Activated naive CD8-positive, alpha-beta T cell treated with anti-CD3 and anti-CD28 coated beads, Interleukin-2, amount 50 U/mL, for 24 hours (primary cell): ENCODE results near the gene PKD1.
A peak's percentile ranks its signal among the peaks of the same experiment; 100 is the strongest.

Experiments used
- ATAC-seq: fragments of 150-1000 bp; cut with Tn5 transposase; one replicate; pipeline ENCODE4 v1.10.0; 2021
- DNase-seq: peaks from one replicate; pipeline ENCODE4 v3.0.0; 2021
- H3K27ac Mint-ChIP-seq: one replicate; pipeline ENCODE4 v1.8.0; 2021; ENCODE audit warnings: mild to moderate bottlenecking, mixed read lengths
- H3K27me3 Mint-ChIP-seq: one replicate; pipeline ENCODE4 v1.8.0; 2021; ENCODE audit warnings: mixed read lengths
- H3K36me3 Mint-ChIP-seq: one replicate; pipeline ENCODE4 v1.8.0; 2021; ENCODE audit warnings: low read depth, mixed read lengths
- H3K4me1 Mint-ChIP-seq: one replicate; pipeline ENCODE4 v1.8.0; 2021; ENCODE audit warnings: mixed read lengths
- H3K4me3 Mint-ChIP-seq: one replicate; pipeline ENCODE4 v1.8.0; 2021; ENCODE audit warnings: mild to moderate bottlenecking, moderate library complexity, mixed read lengths
- H3K9me3 Mint-ChIP-seq: one replicate; pipeline ENCODE4 v1.8.0; 2021; ENCODE audit warnings: mixed read lengths

The PKD1 gene

DNA sequence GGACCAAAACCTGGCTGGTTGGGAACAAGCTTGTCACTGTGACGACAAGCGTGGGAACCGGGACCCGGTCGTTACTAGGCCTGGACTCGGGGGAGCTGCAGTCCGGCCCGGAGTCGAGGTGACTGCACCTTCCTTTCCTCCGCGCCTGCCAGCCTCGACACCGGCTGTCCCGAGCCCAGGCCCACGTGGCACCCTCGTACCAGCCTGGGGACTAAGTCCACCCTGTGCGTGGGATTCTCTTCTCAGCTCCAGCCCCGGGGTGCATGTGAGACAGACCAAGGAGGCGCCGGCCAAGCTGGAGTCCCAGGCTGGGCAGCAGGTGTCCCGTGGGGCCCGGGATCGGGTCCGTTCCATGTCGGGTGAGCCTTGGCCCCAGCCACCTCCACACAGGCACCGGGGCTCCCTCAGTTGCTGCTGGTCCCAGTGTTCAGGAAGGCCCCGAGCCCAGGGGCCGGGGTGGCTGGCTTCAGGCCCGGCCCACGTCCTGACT, 56.3 kb downstream of the PKD1 start:
- Mint-ChIP-seq H3K27me3 (no peaks in the 10 kb centered on the region), H3K36me3 (no peaks in the 10 kb centered on the region), H3K4me1 (no peaks in the 10 kb centered on the region), H3K4me3 (no peak overlapping the region), H3K27ac (no peak overlapping the region), H3K9me3 (no peaks in the 10 kb centered on the region)
- DNase-seq (no peak), ATAC-seq (no peak)

- ATAC-seq (no peak), DNase-seq (no peak)
- no peaks in the 10 kb centered on the region for H3K9me3 Mint-ChIP-seq
- no peak overlapping the region for H3K27ac Mint-ChIP-seq
- no peaks in the 10 kb centered on the region for H3K4me1 Mint-ChIP-seq
- H3K4me3 Mint-ChIP-seq: no peak overlapping the region
- H3K36me3 Mint-ChIP-seq: no peaks in the 10 kb centered on the region
- no peaks in the 10 kb centered on the region for H3K27me3 Mint-ChIP-seq
These were observed 57.0 kb downstream of the PKD1 start for GRCh38 chr16:2078691-2079090.

GRCh38 chr16:2078096-2078495, 57.6 kb downstream of the PKD1 start:
- no peak overlapping the region for H3K27ac Mint-ChIP-seq
- H3K36me3 Mint-ChIP-seq: no peaks in the 10 kb centered on the region
- H3K4me3 Mint-ChIP-seq: no peak overlapping the region
- H3K4me1 Mint-ChIP-seq: no peaks in the 10 kb centered on the region
- H3K27me3 Mint-ChIP-seq: no peaks in the 10 kb centered on the region
- no peak for ATAC-seq
- no peaks in the 10 kb centered on the region for H3K9me3 Mint-ChIP-seq
- no peak for DNase-seq

- Mint-ChIP-seq H3K27me3 (no peaks in the 10 kb centered on the region), H3K4me1 (no peaks in the 10 kb centered on the region), H3K4me3 (no peak overlapping the region), H3K27ac (no peak overlapping the region), H3K36me3 (no peaks in the 10 kb centered on the region), H3K9me3 (no peaks in the 10 kb centered on the region)
- DNase-seq (no peak), ATAC-seq (no peak)
These were observed 58.0 kb downstream of the PKD1 start for GRCh38 chr16:2077696-2078095.

DNA sequence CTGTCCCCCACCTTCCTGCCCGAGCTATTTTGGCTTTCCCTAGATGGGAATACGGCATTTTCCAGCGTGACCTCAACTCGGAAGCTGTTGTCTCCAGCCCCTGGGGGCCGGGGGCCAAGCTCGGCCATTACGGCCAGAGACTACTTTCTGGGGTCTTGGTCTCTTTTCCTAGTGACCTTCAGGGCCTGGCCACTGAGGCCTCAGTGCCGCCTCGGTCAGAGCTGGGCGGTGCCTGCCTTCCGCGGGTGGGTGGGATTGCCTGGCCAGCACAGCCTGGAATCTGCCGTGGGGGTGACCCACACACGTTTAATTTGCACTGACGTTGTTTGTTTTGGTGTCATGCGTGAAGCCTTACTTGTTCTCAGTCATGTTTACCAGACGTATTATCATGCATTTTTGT, 58.7 kb downstream of the PKD1 start:
- no peaks in the 10 kb centered on the region for H3K36me3 Mint-ChIP-seq
- DNase-seq (no peak), ATAC-seq (no peak)
- no peaks in the 10 kb centered on the region for H3K4me1 Mint-ChIP-seq
- no peak overlapping the region for H3K4me3 Mint-ChIP-seq
- no peaks in the 10 kb centered on the region for H3K9me3 Mint-ChIP-seq
- no peaks in the 10 kb centered on the region for H3K27me3 Mint-ChIP-seq
- no peak overlapping the region for H3K27ac Mint-ChIP-seq

GRCh38 chr16:2076072-2076865, 59.4 kb downstream of the PKD1 start:
- no peak overlapping the region for H3K4me3 Mint-ChIP-seq
- H3K36me3 Mint-ChIP-seq: no peaks in the 10 kb centered on the region
- no peak overlapping the region for H3K27ac Mint-ChIP-seq
- no peak for ATAC-seq
- no peak for DNase-seq
- H3K9me3 Mint-ChIP-seq: no peaks in the 10 kb centered on the region
- H3K4me1 Mint-ChIP-seq: no peaks in the 10 kb centered on the region
- no peaks in the 10 kb centered on the region for H3K27me3 Mint-ChIP-seq

- no peaks in the 10 kb centered on the region for H3K36me3 Mint-ChIP-seq
- no peaks in the 10 kb centered on the region for H3K27me3 Mint-ChIP-seq
- no peak overlapping the region for H3K27ac Mint-ChIP-seq
- no peak overlapping the region for H3K4me3 Mint-ChIP-seq
- no peaks in the 10 kb centered on the region for H3K4me1 Mint-ChIP-seq
- H3K9me3 Mint-ChIP-seq: no peaks in the 10 kb centered on the region
- no peak for ATAC-seq
- DNase-seq: no peak
These were observed 60.1 kb downstream of the PKD1 start for GRCh38 chr16:2075631-2076030.

DNA sequence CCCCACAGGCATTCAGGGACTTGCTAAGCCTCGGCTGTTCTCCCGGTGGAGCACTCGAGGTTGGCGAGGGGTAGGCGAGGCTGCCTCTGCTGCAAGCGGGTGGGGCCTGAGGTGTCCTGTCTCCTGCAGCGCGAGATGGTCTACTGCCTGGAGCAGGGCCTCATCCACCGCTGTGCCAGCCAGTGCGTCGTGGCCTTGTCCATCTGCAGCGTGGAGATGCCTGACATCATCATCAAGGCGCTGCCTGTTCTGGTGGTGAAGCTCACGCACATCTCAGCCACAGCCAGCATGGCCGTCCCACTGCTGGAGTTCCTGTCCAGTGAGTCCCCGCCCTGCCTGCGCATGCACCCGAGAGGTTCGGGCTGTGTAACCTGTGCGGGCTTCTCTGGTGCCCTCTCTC, 61.6 kb downstream of the PKD1 start:
- Mint-ChIP-seq H3K27ac (no peak overlapping the region), H3K4me3 (no peak overlapping the region), H3K4me1 (no peaks in the 10 kb centered on the region), H3K27me3 (no peaks in the 10 kb centered on the region), H3K9me3 (no peaks in the 10 kb centered on the region), H3K36me3 (no peaks in the 10 kb centered on the region)
- DNase-seq (no peak), ATAC-seq (no peak)

GRCh38 chr16:2072926-2073325, 62.8 kb downstream of the PKD1 start:
- Mint-ChIP-seq H3K4me1 (no peaks in the 10 kb centered on the region), H3K4me3 (no peak overlapping the region), H3K36me3 (peaks cover 3% of the 10 kb centered on the region), H3K9me3 (no peaks in the 10 kb centered on the region), H3K27ac (no peak overlapping the region), H3K27me3 (no peaks in the 10 kb centered on the region)
- DNase-seq (no peak), ATAC-seq (no peak)

DNA sequence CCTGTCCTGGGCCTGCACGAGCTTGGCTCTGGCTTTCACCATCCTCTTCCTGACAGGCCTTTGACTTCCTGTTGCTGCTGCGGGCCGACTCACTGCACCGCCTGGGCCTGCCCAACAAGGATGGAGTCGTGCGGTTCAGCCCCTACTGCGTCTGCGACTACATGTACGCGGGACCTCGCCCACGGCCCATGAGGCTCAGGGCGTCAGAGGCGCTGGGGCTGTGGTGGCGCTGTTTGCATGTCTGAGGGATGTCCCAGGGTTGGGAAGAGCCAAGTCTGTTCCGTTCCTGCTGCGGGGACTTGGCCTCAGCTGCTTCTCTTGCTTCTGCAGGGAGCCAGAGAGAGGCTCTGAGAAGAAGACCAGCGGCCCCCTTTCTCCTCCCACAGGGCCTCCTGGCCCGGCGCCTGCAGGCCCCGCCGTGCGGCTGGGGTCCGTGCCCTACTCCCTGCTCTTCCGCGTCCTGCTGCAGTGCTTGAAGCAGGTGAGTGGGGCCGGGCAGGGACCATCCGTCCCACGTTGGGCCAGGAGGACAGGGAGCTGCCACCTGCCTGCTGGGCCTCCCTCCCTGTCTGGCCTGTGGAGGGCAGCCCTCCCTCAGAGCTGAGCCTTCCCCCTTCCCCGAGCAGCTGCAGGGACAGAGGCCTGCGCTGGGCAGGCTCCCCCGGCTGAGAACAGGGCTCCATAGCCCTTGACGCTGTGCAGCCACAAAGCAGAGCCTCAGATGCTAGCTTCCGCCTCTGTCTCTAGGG, 64.1 kb downstream of the PKD1 start:
- Mint-ChIP-seq H3K27ac (no peak overlapping the region), H3K27me3 (no peaks in the 10 kb centered on the region), H3K4me3 (no peak overlapping the region), H3K9me3 (no peaks in the 10 kb centered on the region), H3K4me1 (no peaks in the 10 kb centered on the region), H3K36me3 (peaks cover 8% of the 10 kb centered on the region)
- no peak for ATAC-seq
- no peak for DNase-seq

GRCh38 chr16:2070576-2071453, 64.9 kb downstream of the PKD1 start:
- Mint-ChIP-seq H3K4me1 (peaks cover 1% of the 10 kb centered on the region), H3K36me3 (peaks cover 17% of the 10 kb centered on the region), H3K4me3 (no peak overlapping the region), H3K27ac (no peak overlapping the region), H3K9me3 (no peaks in the 10 kb centered on the region), H3K27me3 (no peaks in the 10 kb centered on the region)
- DNase-seq (no peak), ATAC-seq (no peak)

DNA sequence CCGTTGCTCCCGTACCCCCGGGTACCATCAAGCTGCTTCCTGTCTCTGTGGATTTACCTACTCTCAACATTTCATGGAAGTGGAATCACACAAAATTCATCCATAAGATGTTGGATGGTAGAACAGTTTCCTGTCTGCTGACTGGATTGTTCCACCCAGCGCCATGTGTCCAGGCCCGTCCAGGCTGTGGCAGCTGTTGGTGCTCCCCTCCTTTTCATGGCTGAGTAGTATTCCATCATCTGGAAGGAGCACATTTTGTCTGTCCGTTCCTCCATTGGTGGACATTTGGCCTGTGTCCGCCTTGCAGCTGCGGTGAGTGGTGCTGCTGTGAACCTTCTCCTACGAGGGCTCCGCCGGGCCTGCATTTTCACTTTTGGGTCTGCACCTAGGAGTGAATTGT, 69.6 kb downstream of the PKD1 start:
- Mint-ChIP-seq H3K36me3 (peaks cover 22% of the 10 kb centered on the region), H3K4me3 (no peak overlapping the region), H3K4me1 (peaks cover 1% of the 10 kb centered on the region), H3K9me3 (no peaks in the 10 kb centered on the region), H3K27me3 (no peaks in the 10 kb centered on the region), H3K27ac (peak overlapping the region; percentile 49)
- DNase-seq (no peak), ATAC-seq (no peak)

DNA sequence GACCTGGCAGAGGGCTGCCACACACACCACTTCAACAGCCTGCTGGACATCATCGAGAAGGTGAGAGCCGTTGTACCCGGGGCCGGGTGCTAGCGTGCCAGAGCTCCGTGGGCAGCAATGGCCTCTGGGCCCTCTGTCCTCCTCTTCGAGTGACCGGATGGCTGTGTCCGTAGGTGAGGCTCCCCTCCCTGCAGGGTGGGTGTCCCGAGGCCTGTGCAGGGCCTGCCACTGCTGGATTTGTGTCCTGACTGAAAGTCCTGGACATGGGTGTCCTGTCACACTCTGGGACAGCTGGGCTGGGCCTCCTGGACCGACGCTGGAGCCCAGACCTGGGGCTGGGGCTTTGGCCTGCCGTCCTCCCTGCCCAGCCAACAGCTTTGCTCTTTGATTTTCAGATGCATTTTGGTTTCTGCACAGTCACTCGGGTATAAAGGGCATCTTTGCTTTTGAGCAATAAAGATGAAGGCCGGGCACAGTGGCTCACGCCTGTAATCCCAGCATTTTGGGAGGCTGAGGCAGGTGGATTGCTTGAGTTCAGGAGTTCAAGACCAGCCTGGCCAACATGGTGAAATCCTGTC, 71.2 kb downstream of the PKD1 start:
- peaks cover 22% of the 10 kb centered on the region for H3K36me3 Mint-ChIP-seq
- peaks cover 1% of the 10 kb centered on the region for H3K4me1 Mint-ChIP-seq
- H3K9me3 Mint-ChIP-seq: no peaks in the 10 kb centered on the region
- no peaks in the 10 kb centered on the region for H3K27me3 Mint-ChIP-seq
- DNase-seq (no peak), ATAC-seq (no peak)
- no peak overlapping the region for H3K4me3 Mint-ChIP-seq
- no peak overlapping the region for H3K27ac Mint-ChIP-seq

DNA sequence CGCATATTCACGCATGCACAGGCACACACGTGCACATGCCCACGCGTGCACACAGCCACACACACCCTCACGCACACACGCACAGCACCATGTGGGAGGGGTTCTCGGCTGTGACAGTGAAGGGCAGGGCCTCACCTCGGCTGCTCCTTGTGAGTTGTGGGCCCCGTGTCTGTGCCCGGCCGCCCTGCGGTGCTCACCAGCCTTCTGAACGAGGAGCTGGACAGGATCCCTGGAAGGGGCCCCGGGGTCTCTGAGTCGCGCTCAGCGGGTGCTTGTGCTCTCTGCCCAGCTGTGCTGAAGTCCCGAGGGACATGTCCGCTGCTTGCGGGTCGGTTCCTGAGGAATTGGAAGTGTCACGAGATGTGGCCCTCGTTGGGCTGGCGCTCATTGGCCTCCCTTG, 71.8 kb downstream of the PKD1 start:
- Mint-ChIP-seq H3K9me3 (no peaks in the 10 kb centered on the region), H3K36me3 (peaks cover 22% of the 10 kb centered on the region), H3K4me3 (no peak overlapping the region), H3K4me1 (peaks cover 1% of the 10 kb centered on the region), H3K27ac (no peak overlapping the region), H3K27me3 (no peaks in the 10 kb centered on the region)
- ATAC-seq: no peak
- DNase-seq: no peak
